BLaER1 (cell line): ENCODE results near the gene PPARG.

Experiments
- H3K27ac ChIP-seq: shearing (Covaris generic); formaldehyde crosslinking; 2 replicates; pipeline ENCODE4 v1.8.1; 2022
- H3K27me3 ChIP-seq: shearing (Covaris generic); formaldehyde crosslinking; 2 replicates; pipeline ENCODE4 v1.8.1; 2022
- H3K36me3 ChIP-seq: shearing (Covaris generic); formaldehyde crosslinking; 2 replicates; pipeline ENCODE4 v1.8.1; 2022
- H3K4me1 ChIP-seq: shearing (Covaris generic); formaldehyde crosslinking; 2 replicates; pipeline ENCODE4 v1.8.1; 2022
- H3K4me2 ChIP-seq: shearing (Covaris generic); formaldehyde crosslinking; 2 replicates; pipeline ENCODE4 v1.8.1; 2022
- H3K4me3 ChIP-seq: shearing (Covaris generic); formaldehyde crosslinking; 2 replicates; pipeline ENCODE4 v1.8.1; 2022
- H3K9ac ChIP-seq: shearing (Covaris generic); formaldehyde crosslinking; 2 replicates; pipeline ENCODE4 v1.8.1; 2022
- H3K9me3 ChIP-seq: shearing (Covaris generic); formaldehyde crosslinking; 2 replicates; pipeline ENCODE4 v1.8.1; 2022
- H4K20me1 ChIP-seq: shearing (Covaris generic); formaldehyde crosslinking; 2 replicates; pipeline ENCODE4 v1.8.1; 2022
- Cebpa-rat ChIP-seq: shearing (Covaris generic); IDR thresholded peaks from 2 replicates; pipeline ENCODE4 v1.8.1; 2022

The PPARG gene

DNA sequence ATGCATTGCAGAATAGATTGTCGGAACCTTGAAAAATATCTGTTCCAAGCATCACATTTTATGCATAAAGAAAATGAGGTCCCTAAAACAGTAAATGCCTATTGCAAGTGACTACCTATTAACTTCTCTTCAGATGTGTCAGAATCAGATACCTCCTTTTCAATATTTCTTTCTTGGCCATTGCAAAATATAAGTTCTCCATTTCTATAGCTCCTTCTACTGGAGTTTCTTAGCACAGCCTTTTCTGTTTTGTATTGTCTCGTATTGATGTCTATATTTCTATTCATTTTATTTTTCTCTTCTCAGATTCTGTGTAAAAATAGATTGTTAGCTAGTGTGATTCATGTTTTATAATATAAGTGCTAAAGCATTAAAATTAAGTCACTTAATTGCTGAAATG lies 63.4 kb downstream of the PPARG start:
- TF ChIP-seq Cebpa-rat: no peak
- no peaks in the 10 kb centered on the region for H3K36me3 ChIP-seq
- no peaks in the 10 kb centered on the region for H3K4me1 ChIP-seq
- no peaks in the 10 kb centered on the region for H3K27me3 ChIP-seq
- H3K4me3 ChIP-seq: no peak overlapping the region
- H3K9me3 ChIP-seq: no peaks in the 10 kb centered on the region
- no peak overlapping the region for H3K9ac ChIP-seq
- H4K20me1 ChIP-seq: no peaks in the 10 kb centered on the region
- no peak overlapping the region for H3K27ac ChIP-seq
- no peak overlapping the region for H3K4me2 ChIP-seq

- Histone ChIP-seq H3K9me3 (no peaks in the 10 kb centered on the region), H3K36me3 (no peaks in the 10 kb centered on the region), H3K27ac (no peak overlapping the region), H3K9ac (no peak overlapping the region), H3K4me1 (no peaks in the 10 kb centered on the region), H4K20me1 (no peaks in the 10 kb centered on the region), H3K4me2 (no peak overlapping the region), H3K27me3 (no peaks in the 10 kb centered on the region), H3K4me3 (no peak overlapping the region)
- TF ChIP-seq Cebpa-rat: no peak
These were observed 63.9 kb downstream of the PPARG start for GRCh38 chr3:12352755-12353154.

DNA sequence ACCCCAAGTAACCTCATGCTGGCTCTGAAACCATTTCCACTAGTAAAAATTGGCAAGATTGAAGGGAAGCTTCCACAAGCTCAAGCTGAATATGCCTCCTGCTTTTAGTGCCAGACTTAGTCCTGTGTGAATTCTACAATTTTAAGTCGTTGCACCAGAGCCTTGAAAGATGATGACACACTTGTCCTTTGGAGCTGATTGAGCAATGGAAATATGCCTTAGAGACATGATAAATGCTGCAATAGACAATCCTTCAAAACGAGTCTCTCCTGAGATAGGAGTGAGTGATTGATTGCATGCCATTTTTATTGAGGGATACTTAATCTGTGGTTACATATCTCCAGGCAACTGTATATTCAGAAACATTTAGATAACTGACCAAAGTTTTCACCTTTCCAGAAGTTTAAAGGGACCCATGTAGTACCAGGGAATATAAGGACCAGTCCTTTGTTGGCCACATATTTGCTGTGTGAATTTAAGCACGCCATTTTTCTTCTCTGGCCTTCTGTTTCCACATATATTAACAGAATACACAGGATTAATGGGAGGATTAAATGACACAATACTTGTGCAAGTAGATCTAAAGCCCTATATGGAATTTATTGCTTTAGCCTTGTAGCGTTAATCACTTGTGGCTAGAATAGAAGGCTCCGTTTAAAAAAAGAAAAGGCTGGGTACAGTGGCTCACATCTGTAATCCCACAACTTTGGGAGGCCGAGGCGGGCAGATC lies 65.1 kb downstream of the PPARG start:
- H3K4me2 ChIP-seq: no peak overlapping the region
- no peak for TF ChIP-seq Cebpa-rat
- H3K9ac ChIP-seq: no peak overlapping the region
- no peaks in the 10 kb centered on the region for H3K27me3 ChIP-seq
- no peak overlapping the region for H3K27ac ChIP-seq
- H3K4me1 ChIP-seq: no peaks in the 10 kb centered on the region
- H4K20me1 ChIP-seq: no peaks in the 10 kb centered on the region
- no peak overlapping the region for H3K4me3 ChIP-seq
- H3K9me3 ChIP-seq: no peaks in the 10 kb centered on the region
- H3K36me3 ChIP-seq: no peaks in the 10 kb centered on the region

GRCh38 chr3:12356175-12356574 lies 67.3 kb downstream of the PPARG start:
- Histone ChIP-seq H3K4me1 (no peaks in the 10 kb centered on the region), H3K9me3 (no peaks in the 10 kb centered on the region), H3K4me2 (no peak overlapping the region), H3K4me3 (no peak overlapping the region), H3K9ac (no peak overlapping the region), H3K27ac (no peak overlapping the region), H4K20me1 (no peaks in the 10 kb centered on the region), H3K36me3 (no peaks in the 10 kb centered on the region), H3K27me3 (no peaks in the 10 kb centered on the region)
- no peak for TF ChIP-seq Cebpa-rat

DNA sequence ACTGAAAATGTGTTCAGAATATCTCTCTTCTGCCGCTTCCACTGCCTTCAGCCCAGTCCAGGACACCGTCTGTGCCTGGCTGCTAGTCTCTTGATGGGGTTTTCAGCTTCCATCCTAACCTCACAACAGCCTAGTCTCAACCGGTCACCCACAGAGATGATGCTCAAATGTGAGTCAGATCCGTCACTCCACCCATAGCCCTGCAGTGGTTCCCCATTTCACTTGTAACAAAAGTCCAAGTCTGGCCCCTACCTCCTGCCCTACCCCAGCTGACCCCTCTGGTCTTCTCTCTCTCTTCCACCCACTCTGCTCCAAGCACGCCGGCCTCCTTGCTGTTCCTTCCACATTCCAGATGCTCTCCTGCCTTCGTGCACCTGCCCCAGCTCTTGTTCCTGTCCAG lies 68.1 kb downstream of the PPARG start:
- no peak overlapping the region for H3K27ac ChIP-seq
- no peaks in the 10 kb centered on the region for H3K27me3 ChIP-seq
- no peak overlapping the region for H3K4me3 ChIP-seq
- H3K9me3 ChIP-seq: no peaks in the 10 kb centered on the region
- H3K4me2 ChIP-seq: no peak overlapping the region
- no peaks in the 10 kb centered on the region for H3K4me1 ChIP-seq
- no peaks in the 10 kb centered on the region for H4K20me1 ChIP-seq
- no peak overlapping the region for H3K9ac ChIP-seq
- no peaks in the 10 kb centered on the region for H3K36me3 ChIP-seq
- no peak for TF ChIP-seq Cebpa-rat

DNA sequence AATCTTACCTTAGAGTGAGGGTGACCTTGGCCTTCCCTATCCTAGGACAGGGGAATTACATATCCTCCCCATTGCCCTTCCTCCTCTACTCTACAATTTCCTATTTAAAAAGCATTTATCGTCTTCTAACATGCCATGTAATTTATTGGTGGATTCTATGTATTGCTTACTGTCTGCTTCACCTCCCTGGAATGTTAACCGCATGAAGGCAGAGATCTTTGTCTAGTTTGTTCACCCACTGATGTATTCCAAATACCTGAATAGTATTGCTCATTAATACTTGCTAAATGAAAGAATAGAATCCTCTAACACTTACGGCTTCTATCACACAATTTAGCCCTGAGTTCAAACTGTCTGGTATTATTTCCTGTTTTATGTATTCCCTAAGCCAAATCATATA lies 68.6 kb downstream of the PPARG start:
- no peak overlapping the region for H3K4me3 ChIP-seq
- H3K36me3 ChIP-seq: no peaks in the 10 kb centered on the region
- no peak for TF ChIP-seq Cebpa-rat
- H3K4me2 ChIP-seq: no peak overlapping the region
- H3K4me1 ChIP-seq: no peaks in the 10 kb centered on the region
- H3K27me3 ChIP-seq: no peaks in the 10 kb centered on the region
- no peaks in the 10 kb centered on the region for H3K9me3 ChIP-seq
- H3K27ac ChIP-seq: no peak overlapping the region
- no peak overlapping the region for H3K9ac ChIP-seq
- no peaks in the 10 kb centered on the region for H4K20me1 ChIP-seq

- Histone ChIP-seq H3K27ac (no peak overlapping the region), H3K27me3 (no peaks in the 10 kb centered on the region), H4K20me1 (no peaks in the 10 kb centered on the region), H3K9me3 (no peaks in the 10 kb centered on the region), H3K4me1 (no peaks in the 10 kb centered on the region), H3K36me3 (no peaks in the 10 kb centered on the region), H3K9ac (no peak overlapping the region), H3K4me2 (no peak overlapping the region), H3K4me3 (no peak overlapping the region)
- TF ChIP-seq Cebpa-rat: no peak
These were observed 74.7 kb downstream of the PPARG start for GRCh38 chr3:12363397-12364195.

GRCh38 chr3:12367346-12367745 lies 78.5 kb downstream of the PPARG start:
- no peak for TF ChIP-seq Cebpa-rat
- no peaks in the 10 kb centered on the region for H3K4me1 ChIP-seq
- no peaks in the 10 kb centered on the region for H4K20me1 ChIP-seq
- H3K4me2 ChIP-seq: no peak overlapping the region
- H3K9me3 ChIP-seq: no peaks in the 10 kb centered on the region
- no peak overlapping the region for H3K27ac ChIP-seq
- no peak overlapping the region for H3K4me3 ChIP-seq
- no peak overlapping the region for H3K9ac ChIP-seq
- no peaks in the 10 kb centered on the region for H3K27me3 ChIP-seq
- H3K36me3 ChIP-seq: no peaks in the 10 kb centered on the region

DNA sequence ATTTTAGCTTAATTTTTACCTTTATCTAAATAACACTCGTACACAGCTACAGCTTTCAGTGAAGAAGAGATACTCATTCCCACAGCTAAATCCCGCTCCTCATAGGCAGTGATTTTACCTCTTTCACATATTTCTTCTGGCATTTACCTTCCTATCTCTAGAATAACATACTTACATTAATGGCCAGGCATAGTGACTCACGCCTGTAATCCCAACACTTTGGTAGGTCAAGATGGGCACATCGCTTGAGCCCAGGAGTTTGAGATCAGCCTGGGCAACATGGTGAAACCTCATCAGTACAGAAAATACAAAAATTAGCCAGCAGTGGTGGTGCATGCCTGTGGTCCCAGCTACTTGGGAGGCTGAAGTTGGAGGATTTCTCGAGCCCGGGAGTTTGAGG lies 80.2 kb downstream of the PPARG start:
- H3K4me2 ChIP-seq: no peak overlapping the region

GRCh38 chr3:12369598-12369997 lies 80.7 kb downstream of the PPARG start:
- H3K27ac ChIP-seq: no peak overlapping the region
- no peaks in the 10 kb centered on the region for H4K20me1 ChIP-seq
- no peaks in the 10 kb centered on the region for H3K9me3 ChIP-seq
- H3K36me3 ChIP-seq: no peaks in the 10 kb centered on the region
- no peak for TF ChIP-seq Cebpa-rat
- H3K27me3 ChIP-seq: no peaks in the 10 kb centered on the region
- H3K4me1 ChIP-seq: no peaks in the 10 kb centered on the region
- no peak overlapping the region for H3K9ac ChIP-seq
- no peak overlapping the region for H3K4me2 ChIP-seq
- H3K4me3 ChIP-seq: no peak overlapping the region

More for the DNA sequence above, 80.2 kb downstream of the PPARG start:
- Histone ChIP-seq H3K4me3 (no peak overlapping the region), H3K4me1 (no peaks in the 10 kb centered on the region), H3K27me3 (no peaks in the 10 kb centered on the region), H3K9me3 (no peaks in the 10 kb centered on the region), H4K20me1 (no peaks in the 10 kb centered on the region), H3K36me3 (no peaks in the 10 kb centered on the region), H3K9ac (no peak overlapping the region), H3K27ac (no peak overlapping the region)
- TF ChIP-seq Cebpa-rat: no peak
